ENCODE results near the gene TRPT1. TPM values are rescaled to one million over a fixed set of nuclear protein-coding genes. Genes with fewer than 3 reads are reported as not detected.

Gene TRPT1
- total RNA-seq, 2 experiments from 2014 or later = 23.9 to 27.1 TPM

GRCh38 chr11:64206457-64207255 lies 19.3 kb downstream of the TRPT1 start, which contains the start of gene FERMT3:
Gene FERMT3, plus strand, starts transcription at chr11:64206721. Its CDS starts 644 bp downstream, at chr11:64207365.
- Mint-ChIP-seq H3K9me3 (ENCODE audit: low read depth) (no peaks in the 10 kb centered on the region), H3K36me3 (ENCODE audit: low read depth) (peaks cover 79% of the 10 kb centered on the region), H3K4me1 (peaks cover 45% of the 10 kb centered on the region), H3K27ac (peak within 1 kb of the TSS; percentile 99), H3K27me3 (no peaks in the 10 kb centered on the region), H3K4me3 (peak within 1 kb of the TSS; percentile 90)
- DNase-seq (peak; percentile 90), ATAC-seq (peak; percentile 70)
- ChIA-PET CTCF (interaction anchor here (0.5 to 7.3 kb wide), 15 partner anchors 11 to 368 kb away, joined by 3 to 111 read pairs (median 5); partner anchors contain the start of genes CATSPERZ, ESRRA, MARK2 and NUDT22), POLR2A (interaction anchor here (0.6 to 3.7 kb wide), 11 partner anchors 18 to 125 kb away, joined by 4 to 28 read pairs (median 7); partner anchors contain the start of genes FKBP2, NUDT22, PRDX5 and STIP1)
- intact Hi-C loops (cut with DNase I, micrococcal nuclease) = loop anchor here (1.0 to 5.0 kb wide), 13 partner anchors 19 to 232 kb away; partner anchors contain the start of genes ESRRA (in 2 of the 2), FKBP2 (in 2 of the 2), COX8A (in 1 of the 2) and DNAJC4 (in 1 of the 2)

GRCh38 chr11:64204464-64204989 lies 21.5 kb downstream of the TRPT1 start:
- ATAC-seq = peak; percentile 30
- H3K36me3 Mint-ChIP-seq (ENCODE audit: low read depth) = peaks cover 81% of the 10 kb centered on the region
- no peaks in the 10 kb centered on the region for H3K9me3 Mint-ChIP-seq (ENCODE audit: low read depth)
- CTCF ChIA-PET = interaction anchor here (0.6 to 7.3 kb wide), 30 partner anchors 10 to 657 kb away, joined by 3 to 111 read pairs (median 4); partner anchors contain the start of genes BAD, CATSPERZ, ESRRA and FKBP2
- H3K27ac Mint-ChIP-seq = peak overlapping the region; percentile 79
- peak; percentile 90 for DNase-seq
- POLR2A ChIA-PET = interaction anchor here (0.7 to 1.7 kb wide), 9 partner anchors 17 to 1571 kb away, joined by 3 to 9 read pairs (median 5); partner anchors contain the start of genes FKBP2, PRDX5 and STIP1
- intact Hi-C loops (cut with DNase I, micrococcal nuclease) = loop anchor here (1.0 kb wide), 2 partner anchors 46 to 100 kb away; no protein-coding TSS in a partner anchor
- H3K4me1 Mint-ChIP-seq = peaks cover 41% of the 10 kb centered on the region
- H3K27me3 Mint-ChIP-seq = no peaks in the 10 kb centered on the region
- peak overlapping the region; percentile 33 for H3K4me3 Mint-ChIP-seq

- intact Hi-C loops (cut with DNase I, micrococcal nuclease) = loop anchor here (1.0 kb wide), 2 partner anchors 46 to 100 kb away; no protein-coding TSS in a partner anchor
- no peak for ATAC-seq
- Mint-ChIP-seq H3K36me3 (ENCODE audit: low read depth) (peaks cover 78% of the 10 kb centered on the region), H3K4me3 (no peak overlapping the region), H3K9me3 (ENCODE audit: low read depth) (no peaks in the 10 kb centered on the region), H3K27ac (peak overlapping the region; percentile 79), H3K4me1 (peaks cover 38% of the 10 kb centered on the region), H3K27me3 (no peaks in the 10 kb centered on the region)
- ChIA-PET CTCF (interaction anchor here (0.7 to 7.3 kb wide), 26 partner anchors 10 to 658 kb away, joined by 3 to 111 read pairs (median 5); partner anchors contain the start of genes BAD, CATSPERZ, ESRRA and FKBP2), POLR2A (interaction anchor here (0.7 to 1.7 kb wide), 5 partner anchors 16 to 114 kb away, joined by 3 to 9 read pairs (median 4); partner anchors contain the start of genes PRDX5 and STIP1)
- no peak for DNase-seq
Measured at GRCh38 chr11:64204080-64204440, 21.9 kb downstream of the TRPT1 start.

GRCh38 chr11:64203421-64204079 lies 22.4 kb downstream of the TRPT1 start:
- DNase-seq (no peak), ATAC-seq (no peak)
- Mint-ChIP-seq H3K27me3 (no peaks in the 10 kb centered on the region), H3K9me3 (ENCODE audit: low read depth) (no peaks in the 10 kb centered on the region), H3K27ac (no peak overlapping the region), H3K4me3 (no peak overlapping the region), H3K4me1 (peaks cover 33% of the 10 kb centered on the region), H3K36me3 (ENCODE audit: low read depth) (peaks cover 76% of the 10 kb centered on the region)
- intact Hi-C loops (cut with DNase I, micrococcal nuclease) = loop anchor here (1.0 kb wide), 2 partner anchors 47 to 101 kb away; no protein-coding TSS in a partner anchor
- ChIA-PET CTCF (interaction anchor here (0.9 to 7.3 kb wide), 9 partner anchors 14 to 114 kb away, joined by 3 to 111 read pairs (median 5); partner anchors contain the start of genes BAD, CATSPERZ, ESRRA and PRDX5), POLR2A (interaction anchor here (1.7 kb wide), 1 partner anchor 101 kb away, joined by 9 read pairs; no protein-coding TSS in a partner anchor)

GRCh38 chr11:64202992-64203391 lies 23.0 kb downstream of the TRPT1 start:
- H3K4me3 Mint-ChIP-seq = no peak overlapping the region
- H3K4me1 Mint-ChIP-seq = peaks cover 31% of the 10 kb centered on the region
- H3K27ac Mint-ChIP-seq = no peak overlapping the region
- no peaks in the 10 kb centered on the region for H3K9me3 Mint-ChIP-seq (ENCODE audit: low read depth)
- no peaks in the 10 kb centered on the region for H3K27me3 Mint-ChIP-seq
- ChIA-PET POLR2A (no interaction called here), CTCF (interaction anchor here (0.9 to 7.3 kb wide), 4 partner anchors 17 to 100 kb away, joined by 4 to 111 read pairs (median 22); partner anchors contain the start of genes CATSPERZ, ESRRA and STIP1)
- no peak for DNase-seq
- ATAC-seq = no peak
- intact Hi-C loops (cut with DNase I, micrococcal nuclease) = no loop called here
- H3K36me3 Mint-ChIP-seq (ENCODE audit: low read depth) = peaks cover 72% of the 10 kb centered on the region

GRCh38 chr11:64201543-64201942 lies 24.4 kb downstream of the TRPT1 start:
- intact Hi-C loops (cut with DNase I, micrococcal nuclease) = no loop called here
- ATAC-seq (no peak), DNase-seq (no peak)
- H3K27ac Mint-ChIP-seq = peak overlapping the region; percentile 19
- no peak overlapping the region for H3K4me3 Mint-ChIP-seq
- peaks cover 69% of the 10 kb centered on the region for H3K36me3 Mint-ChIP-seq (ENCODE audit: low read depth)
- H3K4me1 Mint-ChIP-seq = peaks cover 28% of the 10 kb centered on the region
- ChIA-PET POLR2A (no interaction called here), CTCF (interaction anchor here (0.6 kb wide), 1 partner anchor 50 kb away, joined by 3 read pairs; no protein-coding TSS in a partner anchor)
- no peaks in the 10 kb centered on the region for H3K27me3 Mint-ChIP-seq
- no peaks in the 10 kb centered on the region for H3K9me3 Mint-ChIP-seq (ENCODE audit: low read depth)

- Mint-ChIP-seq H3K4me1 (peaks cover 6% of the 10 kb centered on the region), H3K9me3 (ENCODE audit: low read depth) (no peaks in the 10 kb centered on the region), H3K27ac (no peak overlapping the region), H3K4me3 (no peak overlapping the region), H3K36me3 (ENCODE audit: low read depth) (peaks cover 73% of the 10 kb centered on the region), H3K27me3 (no peaks in the 10 kb centered on the region)
- intact Hi-C loops (cut with DNase I, micrococcal nuclease) = no loop called here
- DNase-seq (no peak), ATAC-seq (no peak)
- ChIA-PET POLR2A (no interaction called here), CTCF (no interaction called here)
Measured at GRCh38 chr11:64198511-64198910, 27.5 kb downstream of the TRPT1 start.

GRCh38 chr11:64196626-64197025 lies 29.4 kb downstream of the TRPT1 start:
- H3K27me3 Mint-ChIP-seq = no peaks in the 10 kb centered on the region
- CTCF ChIA-PET = interaction anchor here (0.9 to 7.1 kb wide), 2 partner anchors 9 to 40 kb away, joined by 4 to 40 read pairs; partner anchors contain the start of gene FERMT3
- H3K27ac Mint-ChIP-seq = peak overlapping the region; percentile 67
- H3K36me3 Mint-ChIP-seq (ENCODE audit: low read depth) = peaks cover 73% of the 10 kb centered on the region
- intact Hi-C loops (cut with DNase I, micrococcal nuclease) = no loop called here
- POLR2A ChIA-PET = interaction anchor here (0.7 kb wide), 1 partner anchor 11 kb away, joined by 3 read pairs; no protein-coding TSS in a partner anchor
- no peaks in the 10 kb centered on the region for H3K9me3 Mint-ChIP-seq (ENCODE audit: low read depth)
- ATAC-seq = no peak
- H3K4me1 Mint-ChIP-seq = peaks cover 8% of the 10 kb centered on the region
- DNase-seq = no peak
- H3K4me3 Mint-ChIP-seq = no peak overlapping the region

- no peaks in the 10 kb centered on the region for H3K9me3 Mint-ChIP-seq (ENCODE audit: low read depth)
- H3K4me1 Mint-ChIP-seq = peaks cover 31% of the 10 kb centered on the region
- intact Hi-C loops (cut with DNase I, micrococcal nuclease) = no loop called here
- CTCF ChIA-PET = interaction anchor here (0.6 to 7.1 kb wide), 2 partner anchors 14 to 120 kb away, joined by 4 to 40 read pairs; partner anchors contain the start of gene FERMT3
- H3K27ac Mint-ChIP-seq = peak overlapping the region; percentile 31
- peaks cover 66% of the 10 kb centered on the region for H3K36me3 Mint-ChIP-seq (ENCODE audit: low read depth)
- no peak for ATAC-seq
- POLR2A ChIA-PET = no interaction called here
- DNase-seq = no peak
- no peaks in the 10 kb centered on the region for H3K27me3 Mint-ChIP-seq
- H3K4me3 Mint-ChIP-seq = no peak overlapping the region
Measured at GRCh38 chr11:64192434-64192833, 33.6 kb downstream of the TRPT1 start.

- intact Hi-C loops (cut with DNase I, micrococcal nuclease) = loop anchor here (1.0 to 10.0 kb wide), 11 partner anchors 20 to 1459 kb away; partner anchors contain the start of genes NUDT22 (in 2 of the 2), TRPT1 (in 2 of the 2), ESRRA (in 1 of the 2) and FERMT3 (in 1 of the 2)
- no peaks in the 10 kb centered on the region for H3K27me3 Mint-ChIP-seq
- ATAC-seq (no peak), DNase-seq (peak; percentile 64)
- H3K27ac Mint-ChIP-seq = no peak overlapping the region
- H3K4me3 Mint-ChIP-seq = no peak overlapping the region
- H3K9me3 Mint-ChIP-seq (ENCODE audit: low read depth) = no peaks in the 10 kb centered on the region
- H3K4me1 Mint-ChIP-seq = peaks cover 43% of the 10 kb centered on the region
- peaks cover 17% of the 10 kb centered on the region for H3K36me3 Mint-ChIP-seq (ENCODE audit: low read depth)
- ChIA-PET CTCF (interaction anchor here (0.5 to 3.9 kb wide), 5 partner anchors 19 to 1336 kb away, joined by 3 to 40 read pairs (median 3); partner anchors contain the start of genes FERMT3, PRDX5 and TRMT112), POLR2A (interaction anchor here (0.6 to 2.3 kb wide), 12 partner anchors 11 to 1346 kb away, joined by 3 to 24 read pairs (median 5); partner anchors contain the start of genes FERMT3, NUDT22, PPP1R14B and PRDX5)
Measured at GRCh38 chr11:64186492-64187165, 39.4 kb downstream of the TRPT1 start.

All from activated CD4-positive, alpha-beta T cell treated with anti-CD3 and anti-CD28 coated beads for 36 hours (primary cell).